Suprapubic skin (tissue), 4 donors: ENCODE data around the gene USP10.

Source experiments
- EP300 ChIP-seq: sonication (generic); formaldehyde crosslinking; IDR thresholded peaks from one replicate; pipeline ENCODE4 v1.6.1; 2017; ENCODE audit warnings: antibody characterized with exemption
- POLR2A ChIP-seq, 2 donors: fragments of 450-650 bp; IDR thresholded peaks; one replicate each; pipeline ENCODE4 v1.6.1; 2017; ENCODE audit warnings: antibody characterized with exemption in 2 of 2, mild to moderate bottlenecking in 2 of 2, moderate library complexity in 2 of 2
- POLR2AphosphoS5 ChIP-seq, 3 donors: sonication (generic); formaldehyde crosslinking; IDR thresholded peaks; one replicate each; pipeline ENCODE4 v1.6.1; 2017; ENCODE audit warnings: antibody characterized with exemption in 3 of 3
- TF ChIP-seq, protein P1 (sequence below), 2 donors: fragments of 200-600 bp in 1 of 2; fragments of 450-650 bp in 1 of 2; sonication (generic) in 1 of 2; IDR thresholded peaks; one replicate each; pipeline ENCODE4 v1.5.1; 2016 to 2019; ENCODE audit warnings: antibody characterized with exemption in 2 of 2, mild to moderate bottlenecking in 1 of 2, moderate library complexity in 1 of 2

DNA sequence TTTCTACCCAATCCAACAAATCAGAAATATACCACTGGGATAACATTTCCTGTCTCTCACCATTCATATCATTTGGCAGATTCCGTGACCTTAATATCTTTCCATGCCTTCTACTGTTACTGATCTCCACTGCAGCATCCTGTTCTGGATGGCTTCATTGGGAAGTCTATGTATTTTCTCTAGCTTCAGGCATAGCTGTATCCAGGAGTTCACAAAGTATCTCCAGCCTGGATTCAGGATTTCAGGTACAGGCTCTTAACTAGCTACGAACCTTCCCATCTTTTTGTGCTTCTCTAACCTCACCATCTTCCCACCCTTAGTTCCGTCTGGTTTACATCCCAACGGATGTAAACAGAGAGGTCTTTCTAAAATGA lies 15.2 kb upstream of the USP10 start:
- no peak for TF ChIP-seq POLR2AphosphoS5 (IDR thresholded peaks at IDR 0.05)
- TF ChIP-seq POLR2A (IDR thresholded peaks at IDR 0.05) = no peak
- TF ChIP-seq, protein P1, sequence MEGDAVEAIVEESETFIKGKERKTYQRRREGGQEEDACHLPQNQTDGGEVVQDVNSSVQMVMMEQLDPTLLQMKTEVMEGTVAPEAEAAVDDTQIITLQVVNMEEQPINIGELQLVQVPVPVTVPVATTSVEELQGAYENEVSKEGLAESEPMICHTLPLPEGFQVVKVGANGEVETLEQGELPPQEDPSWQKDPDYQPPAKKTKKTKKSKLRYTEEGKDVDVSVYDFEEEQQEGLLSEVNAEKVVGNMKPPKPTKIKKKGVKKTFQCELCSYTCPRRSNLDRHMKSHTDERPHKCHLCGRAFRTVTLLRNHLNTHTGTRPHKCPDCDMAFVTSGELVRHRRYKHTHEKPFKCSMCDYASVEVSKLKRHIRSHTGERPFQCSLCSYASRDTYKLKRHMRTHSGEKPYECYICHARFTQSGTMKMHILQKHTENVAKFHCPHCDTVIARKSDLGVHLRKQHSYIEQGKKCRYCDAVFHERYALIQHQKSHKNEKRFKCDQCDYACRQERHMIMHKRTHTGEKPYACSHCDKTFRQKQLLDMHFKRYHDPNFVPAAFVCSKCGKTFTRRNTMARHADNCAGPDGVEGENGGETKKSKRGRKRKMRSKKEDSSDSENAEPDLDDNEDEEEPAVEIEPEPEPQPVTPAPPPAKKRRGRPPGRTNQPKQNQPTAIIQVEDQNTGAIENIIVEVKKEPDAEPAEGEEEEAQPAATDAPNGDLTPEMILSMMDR (IDR thresholded peaks at IDR 0.05) = no peak
- TF ChIP-seq EP300 = no peak
